Measurements from ENCODE around the gene CFAP52. TPM values are rescaled to one million over a fixed set of nuclear protein-coding genes. Genes with fewer than 3 reads are reported as not detected.

Gene CFAP52
- total and polyA plus RNA-seq, 2 of the 13 experiments (the other 11 are each of a cell fraction or from before 2014, with no cell fraction given) = not detected

DNA sequence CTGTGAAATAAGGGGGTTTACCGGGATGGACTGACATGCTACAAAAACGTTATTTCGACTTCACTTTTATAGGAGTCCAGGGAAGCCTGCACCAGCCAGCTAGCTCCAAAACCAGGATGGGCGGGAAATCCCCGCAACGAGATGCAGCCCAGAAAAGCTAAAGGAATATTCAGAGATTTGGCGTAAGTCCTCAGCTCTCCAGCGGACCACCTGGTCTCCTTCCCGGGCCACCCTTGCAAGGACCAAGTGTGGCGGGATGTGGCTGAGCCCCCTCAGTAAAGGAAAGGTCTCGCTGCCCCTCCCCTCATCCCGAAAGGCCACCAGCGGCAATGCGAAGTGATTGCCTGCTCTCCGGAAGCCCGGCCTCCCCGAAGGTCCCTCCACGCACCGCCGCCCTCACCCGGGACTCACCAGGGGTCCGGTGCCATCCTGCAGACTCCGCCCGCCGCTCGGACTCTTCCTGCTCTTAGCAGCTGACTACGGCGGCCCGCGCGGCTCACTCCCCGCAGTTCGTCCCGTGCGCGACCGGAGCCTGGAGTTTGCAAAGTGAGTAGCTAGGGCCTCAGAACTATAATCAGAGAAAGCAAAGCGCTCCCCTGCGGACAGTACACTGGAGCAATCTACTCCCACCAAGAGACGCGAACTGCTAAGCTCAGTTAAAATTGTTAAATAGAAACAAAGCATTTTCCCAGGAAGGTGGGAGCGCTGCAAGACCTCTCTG, 901 bp upstream of the CFAP52 start, which contains the start of gene STX8 (continued):
- peak; percentile 27; the same call in 1 of the 2 replicates for TF ChIP-seq CREM (IDR thresholded peaks at IDR 0.05)
- TF ChIP-seq CREM (CRISPR knock-in tag; IDR thresholded peaks at IDR 0.05) = no peak
- no peak for TF ChIP-seq CAMTA2 (CRISPR knock-in tag; IDR thresholded peaks at IDR 0.05; ENCODE audit: borderline replicate concordance)
- no peak for TF ChIP-seq KAT2B (IDR thresholded peaks at IDR 0.05; ENCODE audit: borderline replicate concordance, low read depth, low read length)
- TF ChIP-seq, protein P1, sequence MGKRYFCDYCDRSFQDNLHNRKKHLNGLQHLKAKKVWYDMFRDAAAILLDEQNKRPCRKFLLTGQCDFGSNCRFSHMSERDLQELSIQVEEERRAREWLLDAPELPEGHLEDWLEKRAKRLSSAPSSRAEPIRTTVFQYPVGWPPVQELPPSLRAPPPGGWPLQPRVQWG (CRISPR knock-in tag; IDR thresholded peaks at IDR 0.05; ENCODE audit: borderline replicate concordance, low read depth) = no peak
- no peak for TF ChIP-seq MIXL1 (CRISPR knock-in tag; IDR thresholded peaks at IDR 0.05)
- TF ChIP-seq ZNF143 (CRISPR knock-in tag; IDR thresholded peaks at IDR 0.05) = no peak
- TF ChIP-seq POLR2G (IDR thresholded peaks at IDR 0.05; ENCODE audit: low read depth, low read length) = peak; percentile 86
- TF ChIP-seq ZNF253 (CRISPR knock-in tag; IDR thresholded peaks at IDR 0.05; ENCODE audit: borderline replicate concordance) = no peak
- TF ChIP-seq, protein P2, sequence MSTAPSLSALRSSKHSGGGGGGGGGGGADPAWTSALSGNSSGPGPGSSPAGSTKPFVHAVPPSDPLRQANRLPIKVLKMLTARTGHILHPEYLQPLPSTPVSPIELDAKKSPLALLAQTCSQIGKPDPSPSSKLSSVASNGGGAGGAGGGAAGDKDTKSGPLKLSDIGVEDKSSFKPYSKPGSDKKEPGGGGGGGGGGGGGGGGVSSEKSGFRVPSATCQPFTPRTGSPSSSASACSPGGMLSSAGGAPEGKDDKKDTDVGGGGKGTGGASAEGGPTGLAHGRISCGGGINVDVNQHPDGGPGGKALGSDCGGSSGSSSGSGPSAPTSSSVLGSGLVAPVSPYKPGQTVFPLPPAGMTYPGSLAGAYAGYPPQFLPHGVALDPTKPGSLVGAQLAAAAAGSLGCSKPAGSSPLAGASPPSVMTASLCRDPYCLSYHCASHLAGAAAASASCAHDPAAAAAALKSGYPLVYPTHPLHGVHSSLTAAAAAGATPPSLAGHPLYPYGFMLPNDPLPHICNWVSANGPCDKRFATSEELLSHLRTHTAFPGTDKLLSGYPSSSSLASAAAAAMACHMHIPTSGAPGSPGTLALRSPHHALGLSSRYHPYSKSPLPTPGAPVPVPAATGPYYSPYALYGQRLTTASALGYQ (CRISPR knock-in tag; IDR thresholded peaks at IDR 0.05) = 0 out of 2 replicates have a peak, but pooled peaks have one; percentile 50
- TF ChIP-seq SAFB2 (CRISPR knock-in tag; IDR thresholded peaks at IDR 0.05; ENCODE audit: borderline replicate concordance, low read depth) = no peak
- no peak for TF ChIP-seq NCOA2 (CRISPR knock-in tag; IDR thresholded peaks at IDR 0.05)
- TF ChIP-seq STAG1 (CRISPR knock-in tag; IDR thresholded peaks at IDR 0.05) = no peak
- no peak for TF ChIP-seq ZNF343 (CRISPR knock-in tag; IDR thresholded peaks at IDR 0.05)
- no peak for TF ChIP-seq ZFP36L2 (CRISPR knock-in tag; IDR thresholded peaks at IDR 0.05)
- TF ChIP-seq ZNF317 (CRISPR knock-in tag; IDR thresholded peaks at IDR 0.05) = no peak
- TF ChIP-seq, protein P3, sequence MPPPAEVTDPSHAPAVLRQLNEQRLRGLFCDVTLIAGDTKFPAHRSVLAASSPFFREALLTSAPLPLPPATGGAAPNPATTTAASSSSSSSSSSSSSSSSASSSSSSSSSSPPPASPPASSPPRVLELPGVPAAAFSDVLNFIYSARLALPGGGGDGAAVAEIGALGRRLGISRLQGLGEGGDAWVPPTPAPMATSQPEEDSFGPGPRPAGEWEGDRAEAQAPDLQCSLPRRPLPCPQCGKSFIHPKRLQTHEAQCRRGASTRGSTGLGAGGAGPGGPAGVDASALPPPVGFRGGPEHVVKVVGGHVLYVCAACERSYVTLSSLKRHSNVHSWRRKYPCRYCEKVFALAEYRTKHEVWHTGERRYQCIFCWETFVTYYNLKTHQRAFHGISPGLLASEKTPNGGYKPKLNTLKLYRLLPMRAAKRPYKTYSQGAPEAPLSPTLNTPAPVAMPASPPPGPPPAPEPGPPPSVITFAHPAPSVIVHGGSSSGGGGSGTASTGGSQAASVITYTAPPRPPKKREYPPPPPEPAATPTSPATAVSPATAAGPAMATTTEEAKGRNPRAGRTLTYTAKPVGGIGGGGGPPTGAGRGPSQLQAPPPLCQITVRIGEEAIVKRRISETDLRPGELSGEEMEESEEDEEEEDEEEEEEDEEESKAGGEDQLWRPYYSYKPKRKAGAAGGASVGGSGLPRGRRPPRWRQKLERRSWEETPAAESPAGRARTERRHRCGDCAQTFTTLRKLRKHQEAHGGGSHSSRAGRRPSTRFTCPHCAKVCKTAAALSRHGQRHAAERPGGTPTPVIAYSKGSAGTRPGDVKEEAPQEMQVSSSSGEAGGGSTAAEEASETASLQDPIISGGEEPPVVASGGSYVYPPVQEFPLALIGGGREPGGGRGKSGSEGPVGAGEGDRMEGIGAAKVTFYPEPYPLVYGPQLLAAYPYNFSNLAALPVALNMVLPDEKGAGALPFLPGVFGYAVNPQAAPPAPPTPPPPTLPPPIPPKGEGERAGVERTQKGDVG (CRISPR knock-in tag; IDR thresholded peaks at IDR 0.05; ENCODE audit: borderline replicate concordance) = peak; percentile 88
- TF ChIP-seq ZNF570 (CRISPR knock-in tag; IDR thresholded peaks at IDR 0.05; ENCODE audit: borderline replicate concordance) = 0 out of 2 replicates have a peak, but pooled peaks have one; percentile 29
- peak; percentile 75; the same call in 1 of the 2 replicates for TF ChIP-seq MYC (CRISPR knock-in tag; IDR thresholded peaks at IDR 0.05; ENCODE audit: borderline replicate concordance)
- no peak for TF ChIP-seq ZC3H4 (CRISPR knock-in tag; IDR thresholded peaks at IDR 0.05; ENCODE audit: borderline replicate concordance)
- TF ChIP-seq TRIM24 (CRISPR knock-in tag; IDR thresholded peaks at IDR 0.05) = no peak
- peak; percentile 59; the same call in 1 of the 2 replicates for TF ChIP-seq SNAPC2 (CRISPR knock-in tag; IDR thresholded peaks at IDR 0.05)
- TF ChIP-seq ZNF563 (CRISPR knock-in tag; IDR thresholded peaks at IDR 0.05) = 0 out of 2 replicates have a peak, but pooled peaks have one; percentile 48
